ENCODE results near the gene PJVK. TPM values are rescaled to one million over a fixed set of nuclear protein-coding genes. Genes with fewer than 3 reads are reported as not detected.

PJVK gene
- total and polyA plus RNA-seq, 2 of the 13 experiments (the other 11 are each of a cell fraction or from before 2014, with no cell fraction given), result 1.2 to 2.6 TPM

DNA sequence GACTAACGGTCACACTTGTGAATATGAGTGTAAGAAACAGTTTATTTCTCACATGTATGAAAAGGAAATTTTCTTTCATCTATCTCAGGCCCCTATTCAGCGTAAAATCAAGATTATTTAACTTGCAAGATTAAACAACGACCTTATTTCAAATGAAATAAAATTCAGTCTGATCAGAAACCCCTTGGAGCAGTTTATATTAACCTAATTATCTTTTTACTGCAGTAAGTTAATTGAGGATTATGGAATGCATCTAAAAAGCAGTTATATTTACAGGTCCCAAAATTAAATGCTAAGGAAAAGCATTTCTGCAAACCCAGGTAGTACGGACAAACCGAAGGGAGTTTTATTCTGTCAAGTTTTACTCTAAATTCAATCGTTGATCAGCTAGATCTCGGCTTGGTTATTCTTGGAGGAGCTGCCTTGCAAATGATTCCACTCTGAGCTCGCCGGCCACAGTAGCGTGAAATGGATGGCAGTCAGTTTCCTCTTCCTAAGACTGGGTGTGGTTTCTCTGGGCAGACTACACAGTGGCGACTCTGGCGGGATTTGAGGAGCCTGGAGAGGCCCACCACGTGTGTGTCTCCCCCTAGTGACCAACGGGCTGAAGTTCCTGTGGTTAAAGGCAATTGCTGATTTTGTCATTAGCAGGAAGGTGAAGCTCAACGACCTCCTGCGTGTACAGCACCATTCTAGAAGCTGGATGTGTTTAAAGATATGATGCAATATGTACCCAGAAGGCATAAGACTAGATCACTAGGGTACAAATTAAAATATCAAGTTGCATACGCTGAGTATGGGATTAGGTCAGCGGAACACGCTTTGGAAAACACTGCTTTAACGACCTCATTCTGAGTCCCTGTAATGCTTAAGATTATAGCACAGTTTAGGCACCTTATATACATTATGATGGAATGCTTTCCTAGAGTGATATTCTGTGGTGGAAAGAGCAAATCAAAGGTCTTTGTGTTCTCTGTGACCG lies 36.6 kb upstream of the PJVK start (continued):
- TF ChIP-seq KDM2A (CRISPR knock-in tag; IDR thresholded peaks at IDR 0.05; ENCODE audit: borderline replicate concordance, low read depth) (peak; percentile 87), ATAD3A (CRISPR knock-in tag; IDR thresholded peaks at IDR 0.05) (no peak), GABPA (IDR thresholded peaks at IDR 0.05; ENCODE audit: low read depth, low read length) (no peak), GABPA (CRISPR knock-in tag; IDR thresholded peaks at IDR 0.05; ENCODE audit: low read depth) (peak; percentile 51; the same call in 1 of the 2 replicates), TP53 (CRISPR knock-in tag; conservative IDR thresholded peaks at IDR 0.05) (no peak), MTF2 (CRISPR knock-in tag; IDR thresholded peaks at IDR 0.05; ENCODE audit: borderline replicate concordance) (no peak; the same call in 1 of the 2 replicates), ARNTL (CRISPR knock-in tag; IDR thresholded peaks at IDR 0.05) (no peak), ZNF547 (CRISPR knock-in tag; IDR thresholded peaks at IDR 0.05) (peak; percentile 67; the same call in 1 of the 2 replicates), SP4 (CRISPR knock-in tag; IDR thresholded peaks at IDR 0.05) (no peak), XRCC5 (optimal IDR thresholded peaks at IDR 0.05; ENCODE audit: low read length) (peak; percentile 99), TBL1XR1 (IDR thresholded peaks at IDR 0.05; ENCODE audit: borderline replicate concordance, low read length, partially characterized antibody) (no peak), CREM (IDR thresholded peaks at IDR 0.05) (no peak), CREM (CRISPR knock-in tag; IDR thresholded peaks at IDR 0.05) (no peak), HOXA3 (CRISPR knock-in tag; IDR thresholded peaks at IDR 0.05) (peak; percentile 73; the same call in 1 of the 2 replicates), ZNF263 (CRISPR knock-in tag; IDR thresholded peaks at IDR 0.05) (peak; percentile 53; the same call in 1 of the 2 replicates), PITX1 (CRISPR knock-in tag; IDR thresholded peaks at IDR 0.05) (peak; percentile 53; the same call in 1 of the 2 replicates), ZNF256 (CRISPR knock-in tag; conservative IDR thresholded peaks at IDR 0.05) (no peak)
- TF ChIP-seq, protein P1, sequence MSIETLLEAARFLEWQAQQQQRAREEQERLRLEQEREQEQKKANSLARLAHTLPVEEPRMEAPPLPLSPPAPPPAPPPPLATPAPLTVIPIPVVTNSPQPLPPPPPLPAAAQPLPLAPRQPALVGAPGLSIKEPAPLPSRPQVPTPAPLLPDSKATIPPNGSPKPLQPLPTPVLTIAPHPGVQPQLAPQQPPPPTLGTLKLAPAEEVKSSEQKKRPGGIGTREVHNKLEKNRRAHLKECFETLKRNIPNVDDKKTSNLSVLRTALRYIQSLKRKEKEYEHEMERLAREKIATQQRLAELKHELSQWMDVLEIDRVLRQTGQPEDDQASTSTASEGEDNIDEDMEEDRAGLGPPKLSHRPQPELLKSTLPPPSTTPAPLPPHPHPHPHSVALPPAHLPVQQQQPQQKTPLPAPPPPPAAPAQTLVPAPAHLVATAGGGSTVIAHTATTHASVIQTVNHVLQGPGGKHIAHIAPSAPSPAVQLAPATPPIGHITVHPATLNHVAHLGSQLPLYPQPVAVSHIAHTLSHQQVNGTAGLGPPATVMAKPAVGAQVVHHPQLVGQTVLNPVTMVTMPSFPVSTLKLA (IDR thresholded peaks at IDR 0.05), result no peak; the same call in 1 of the 2 replicates
- TF ChIP-seq, protein P2, sequence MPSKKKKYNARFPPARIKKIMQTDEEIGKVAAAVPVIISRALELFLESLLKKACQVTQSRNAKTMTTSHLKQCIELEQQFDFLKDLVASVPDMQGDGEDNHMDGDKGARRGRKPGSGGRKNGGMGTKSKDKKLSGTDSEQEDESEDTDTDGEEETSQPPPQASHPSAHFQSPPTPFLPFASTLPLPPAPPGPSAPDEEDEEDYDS (CRISPR knock-in tag; IDR thresholded peaks at IDR 0.05), result peak; percentile 68; the same call in 1 of the 2 replicates
- TF ChIP-seq, protein P3, sequence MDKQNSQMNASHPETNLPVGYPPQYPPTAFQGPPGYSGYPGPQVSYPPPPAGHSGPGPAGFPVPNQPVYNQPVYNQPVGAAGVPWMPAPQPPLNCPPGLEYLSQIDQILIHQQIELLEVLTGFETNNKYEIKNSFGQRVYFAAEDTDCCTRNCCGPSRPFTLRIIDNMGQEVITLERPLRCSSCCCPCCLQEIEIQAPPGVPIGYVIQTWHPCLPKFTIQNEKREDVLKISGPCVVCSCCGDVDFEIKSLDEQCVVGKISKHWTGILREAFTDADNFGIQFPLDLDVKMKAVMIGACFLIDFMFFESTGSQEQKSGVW (CRISPR knock-in tag; IDR thresholded peaks at IDR 0.05; ENCODE audit: borderline replicate concordance), result no peak
- TF ChIP-seq, protein P4, sequence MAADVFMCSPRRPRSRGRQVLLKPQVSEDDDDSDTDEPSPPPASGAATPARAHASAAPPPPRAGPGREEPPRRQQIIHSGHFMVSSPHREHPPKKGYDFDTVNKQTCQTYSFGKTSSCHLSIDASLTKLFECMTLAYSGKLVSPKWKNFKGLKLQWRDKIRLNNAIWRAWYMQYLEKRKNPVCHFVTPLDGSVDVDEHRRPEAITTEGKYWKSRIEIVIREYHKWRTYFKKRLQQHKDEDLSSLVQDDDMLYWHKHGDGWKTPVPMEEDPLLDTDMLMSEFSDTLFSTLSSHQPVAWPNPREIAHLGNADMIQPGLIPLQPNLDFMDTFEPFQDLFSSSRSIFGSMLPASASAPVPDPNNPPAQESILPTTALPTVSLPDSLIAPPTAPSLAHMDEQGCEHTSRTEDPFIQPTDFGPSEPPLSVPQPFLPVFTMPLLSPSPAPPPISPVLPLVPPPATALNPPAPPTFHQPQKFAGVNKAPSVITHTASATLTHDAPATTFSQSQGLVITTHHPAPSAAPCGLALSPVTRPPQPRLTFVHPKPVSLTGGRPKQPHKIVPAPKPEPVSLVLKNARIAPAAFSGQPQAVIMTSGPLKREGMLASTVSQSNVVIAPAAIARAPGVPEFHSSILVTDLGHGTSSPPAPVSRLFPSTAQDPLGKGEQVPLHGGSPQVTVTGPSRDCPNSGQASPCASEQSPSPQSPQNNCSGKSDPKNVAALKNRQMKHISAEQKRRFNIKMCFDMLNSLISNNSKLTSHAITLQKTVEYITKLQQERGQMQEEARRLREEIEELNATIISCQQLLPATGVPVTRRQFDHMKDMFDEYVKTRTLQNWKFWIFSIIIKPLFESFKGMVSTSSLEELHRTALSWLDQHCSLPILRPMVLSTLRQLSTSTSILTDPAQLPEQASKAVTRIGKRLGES (CRISPR knock-in tag; IDR thresholded peaks at IDR 0.05; ENCODE audit: borderline replicate concordance), result no peak
- TF ChIP-seq, protein P5, sequence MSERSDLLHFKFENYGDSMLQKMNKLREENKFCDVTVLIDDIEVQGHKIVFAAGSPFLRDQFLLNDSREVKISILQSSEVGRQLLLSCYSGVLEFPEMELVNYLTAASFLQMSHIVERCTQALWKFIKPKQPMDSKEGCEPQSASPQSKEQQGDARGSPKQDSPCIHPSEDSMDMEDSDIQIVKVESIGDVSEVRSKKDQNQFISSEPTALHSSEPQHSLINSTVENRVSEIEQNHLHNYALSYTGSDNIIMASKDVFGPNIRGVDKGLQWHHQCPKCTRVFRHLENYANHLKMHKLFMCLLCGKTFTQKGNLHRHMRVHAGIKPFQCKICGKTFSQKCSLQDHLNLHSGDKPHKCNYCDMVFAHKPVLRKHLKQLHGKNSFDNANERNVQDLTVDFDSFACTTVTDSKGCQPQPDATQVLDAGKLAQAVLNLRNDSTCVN (CRISPR knock-in tag; IDR thresholded peaks at IDR 0.05; ENCODE audit: borderline replicate concordance), result peak; percentile 75; the same call in 1 of the 2 replicates
